HepG2 (cell line): ENCODE data around the gene INSL4. TPM values are rescaled to one million over a fixed set of nuclear protein-coding genes. Genes with fewer than 3 reads are reported as not detected.

Experiments used
- ATAC-seq: fragments of 200-7000 bp; cut with Tn5 transposase; 3 replicates; pipeline ENCODE4 v1.9.1; 2020; ENCODE audit warnings: mild to moderate bottlenecking, moderate library complexity
- Bru-seq: library from RNA; stranded (reverse); fragments of 400-500 nt; gene quantifications from one replicate; lab custom pipeline; 2021; lab: Mats Ljungman, UMichigan
- BruChase-seq, 2 experiments: library from RNA; stranded (reverse); fragments of 400-500 nt; gene quantifications; one replicate each; lab custom pipeline; 2021; lab: Mats Ljungman, UMichigan
- BruUV-seq: library from RNA; stranded (reverse); fragments of 400-500 nt; replicated peaks from 2 replicates; lab custom pipeline; 2021; lab: Mats Ljungman, UMichigan
- CTCF ChIA-PET: fragments of 300-600 bp; formaldehyde crosslinking; extraction: SDS; loops from one replicate; lab custom pipeline; 2021; ENCODE audit warnings: low total read pairs, inconsistent platforms, low intra/inter-chr PET ratio; lab: Yijun Ruan, JAX
- POLR2A ChIA-PET: fragments of 350-600 bp; sonication (Branson Sonifier 250); formaldehyde crosslinking; loops from one replicate; lab custom pipeline; 2020; ENCODE audit warnings: antibody characterized with exemption, inconsistent platforms; lab: Yijun Ruan, JAX
- DNase-seq: peaks from one replicate; pipeline ENCODE4 v3.0.0-alpha.2; 2015; ENCODE audit warnings: low spot score
- FAIRE-seq: peaks from 3 replicates; lab custom pipeline; 2011; peaks lifted over from hg19 to GRCh38; lab: Jason Lieb, UNC
- H2AFZ ChIP-seq: one replicate; pipeline ENCODE4 v1.6.1; 2011; ENCODE audit warnings: low read length, inconsistent platforms
- H3K27ac ChIP-seq: fragments of 300-600 bp; 3 replicates; pipeline ENCODE4 v1.8.0; 2011; ENCODE audit warnings: mixed run types, mild to moderate bottlenecking, mixed read lengths, low read length, inconsistent platforms; ENCODE audit not compliant: insufficient read depth; ENCODE audit errors: extremely low read length
- H3K27me3 ChIP-seq, 2 experiments: fragments of 200-600 bp in 1 of 2; 2 replicates in 1 of 2; 3 replicates in 1 of 2; pipeline versions ENCODE4 v1.6.0 to v1.8.0; 2011; ENCODE audit warnings: low read length in 2 of 2, mild to moderate bottlenecking in 2 of 2, moderate library complexity in 2 of 2, inconsistent platforms in 1 of 2; ENCODE audit not compliant: insufficient read depth in 2 of 2, control insufficient read depth in 1 of 2
- H3K36me3 ChIP-seq, 2 experiments: fragments of 200-600 bp in 1 of 2; replicated peaks in 1 of 2; 2 replicates in 1 of 2; 3 replicates in 1 of 2; pipeline versions ENCODE4 v1.5.1 to v1.8.0; 2011; ENCODE audit warnings: low read length in 2 of 2, inconsistent platforms in 1 of 2; ENCODE audit not compliant: insufficient read depth in 2 of 2, control insufficient read depth in 1 of 2
- H3K4me1 ChIP-seq: 2 replicates; pipeline ENCODE4 v1.5.1; 2012; ENCODE audit warnings: low read length, inconsistent platforms; ENCODE audit not compliant: insufficient read depth
- H3K4me2 ChIP-seq: 2 replicates; pipeline ENCODE4 v1.6.0; 2011; ENCODE audit warnings: low read depth, low read length, inconsistent platforms
- H3K4me3 ChIP-seq, 3 experiments: fragments of 200-600 bp in 1 of 3; sonication (generic), shearing (Covaris generic) in 1 of 3; replicated peaks in 1 of 3; 2 replicates each; pipeline ENCODE4 v1.5.1; 2011 to 2016; ENCODE audit warnings: low read length in 3 of 3, inconsistent platforms in 2 of 3, low read depth in 2 of 3, mild to moderate bottlenecking in 2 of 3, control low read depth in 1 of 3, mixed read lengths in 1 of 3; ENCODE audit not compliant: insufficient read depth in 1 of 3
- H3K79me2 ChIP-seq: one replicate; pipeline ENCODE4 v1.6.1; 2011; ENCODE audit warnings: low read length, inconsistent platforms; ENCODE audit not compliant: insufficient read depth
- H3K9ac ChIP-seq: 2 replicates; pipeline ENCODE4 v1.6.0; 2011; ENCODE audit warnings: mild to moderate bottlenecking, low read depth, low read length, inconsistent platforms; ENCODE audit not compliant: insufficient read depth
- H3K9me3 ChIP-seq: 2 replicates; pipeline ENCODE4 v1.5.1; 2012; ENCODE audit warnings: mild to moderate bottlenecking, low read length
- H4K20me1 ChIP-seq: 2 replicates; pipeline ENCODE4 v1.6.0; 2011; ENCODE audit warnings: inconsistent platforms, mild to moderate bottlenecking, low read length, moderate library complexity; ENCODE audit not compliant: insufficient read depth
- NFIC ChIP-seq: IDR thresholded peaks from 2 replicates; pipeline ENCODE4 v1.6.1; 2012; ENCODE audit warnings: mild to moderate bottlenecking, low read length, inconsistent platforms
- SOX6 ChIP-seq, 2 experiments: fragments of 450-650 bp in 1 of 2; sonication (generic) in 1 of 2; formaldehyde crosslinking in 1 of 2; IDR thresholded peaks; 2 replicates each; pipeline versions ENCODE4 v1.4.0 to v1.6.1; 2017 to 2020; ENCODE audit warnings: antibody characterized with exemption in 1 of 2, mild to moderate bottlenecking in 1 of 2, missing genetic modification reagents in 1 of 2
- ZNF33B ChIP-seq: sonication (generic); formaldehyde crosslinking; IDR thresholded peaks from 2 replicates; pipeline ENCODE4 v1.5.1; 2020; ENCODE audit warnings: mild to moderate bottlenecking, missing genetic modification reagents
- ZNF550 ChIP-seq: sonication (generic); formaldehyde crosslinking; IDR thresholded peaks from 2 replicates; pipeline ENCODE4 v1.4.0; 2020; ENCODE audit warnings: mild to moderate bottlenecking, missing genetic modification reagents, borderline replicate concordance
- ZNF562 ChIP-seq: sonication (generic); formaldehyde crosslinking; IDR thresholded peaks from 2 replicates; pipeline ENCODE4 v1.8.0; 2022; ENCODE audit warnings: missing genetic modification reagents, borderline replicate concordance
- ZNF746 ChIP-seq: sonication (generic); formaldehyde crosslinking; IDR thresholded peaks from 2 replicates; pipeline ENCODE4 v1.8.0; 2022; ENCODE audit warnings: mild to moderate bottlenecking, missing genetic modification reagents
- WGBS: methylation state at CpG from one replicate; pipeline ENCODE4 v1.1.6; 2017; ENCODE audit warnings: low lambda C conversion rate; 5-methylcytosine and 5-hydroxymethylcytosine counted together
- in situ Hi-C: cut with HindIII; loops from 2 replicates; pipeline ENCODE4 v1.10.0; 2017; ENCODE audit warnings: low pct_unique_long_range_greater_than_20kb; ENCODE audit not compliant: extremely low pct_ligation_motif_present
- intact Hi-C: fragments of 100-400 bp; cut with micrococcal nuclease; formaldehyde crosslinking; loops from one replicate; pipeline ENCODE4 v1.10.0; 2022; ENCODE audit not compliant: unreplicated experiment
- long read RNA-seq, 2 experiments: library from RNA in 1 of 2; library from polyadenylated mRNA in 1 of 2; stranded (forward) in 1 of 2; unstranded in 1 of 2; transcript quantifications; one replicate each; pipeline ENCODE4 v2.0.0, GENCODE V29; 2019 to 2022
- polyA minus RNA-seq, 3 experiments: library from RNA; depleted of rRNA, polyadenylated mRNA; stranded (reverse); fragments of >200 nt; gene quantifications; 2 replicates each; pipeline ENCODE4 v1.2.3, GENCODE V29; 2011; ENCODE audit warnings: low replicate concordance in 1 of 3
- polyA plus RNA-seq, 8 experiments: library from polyadenylated mRNA; depleted of rRNA in 3 of 8; stranded (reverse) in 7 of 8; unstranded in 1 of 8; fragments of >200 nt; fragmentation: Illumina TruSeq in 4 of 8; extraction: Trizol in 4 of 8; gene quantifications; 2 replicates each; pipeline versions ENCODE4 v1.2.1 to v1.2.3, GENCODE V29; 2011 to 2016; ENCODE audit warnings: low read depth in 4 of 8, missing spikeins in 1 of 8, mixed read lengths in 1 of 8; ENCODE audit not compliant: insufficient read depth in 1 of 8
- total RNA-seq, 5 experiments: library from RNA; depleted of rRNA; stranded (reverse); fragments of >200 nt; fragmentation: Illumina TruSeq; extraction: Trizol; gene quantifications; 2 replicates each; pipeline ENCODE4 v1.2.3, GENCODE V29; 2016; ENCODE audit warnings: low read depth in 1 of 5
- TF ChIP-seq, protein P1 (sequence below): sonication (generic); formaldehyde crosslinking; IDR thresholded peaks from 2 replicates; pipeline ENCODE4 v1.5.0; 2020; ENCODE audit warnings: missing genetic modification reagents, mild to moderate bottlenecking, borderline replicate concordance

INSL4 gene
- not detected in 2 replicates for total RNA-seq (2016; rRNA removed; fragmentation: Illumina TruSeq; extraction: Trizol)
- total RNA-seq (2016; cell fraction: cytosol; rRNA removed; fragmentation: Illumina TruSeq; extraction: Trizol; ENCODE audit: low read depth): not detected in 2 replicates
- not detected in 2 replicates for total RNA-seq (2016; cell fraction: insoluble cytoplasmic fraction; rRNA removed; fragmentation: Illumina TruSeq; extraction: Trizol)
- total RNA-seq (2016; cell fraction: membrane; rRNA removed; fragmentation: Illumina TruSeq; extraction: Trizol): not detected in 2 replicates
- total RNA-seq (2016; cell fraction: nucleus; rRNA removed; fragmentation: Illumina TruSeq; extraction: Trizol): not detected in 2 replicates
- not detected in 2 replicates for polyA plus RNA-seq (2011; rRNA removed)
- not detected in 2 replicates for polyA plus RNA-seq (2011; cell fraction: cytosol; rRNA removed)
- polyA plus RNA-seq (2011; cell fraction: nucleus; rRNA removed): not detected in 2 replicates
- polyA plus RNA-seq (2012): not detected in 2 replicates
- polyA plus RNA-seq (2016; cell fraction: cytosol; fragmentation: Illumina TruSeq; extraction: Trizol; ENCODE audit: low read depth): not detected in 2 replicates
- not detected in 2 replicates for polyA plus RNA-seq (2016; cell fraction: insoluble cytoplasmic fraction; fragmentation: Illumina TruSeq; extraction: Trizol; ENCODE audit: low read depth)
- polyA plus RNA-seq (2016; cell fraction: membrane; fragmentation: Illumina TruSeq; extraction: Trizol; ENCODE audit: low read depth): not detected in 2 replicates
- polyA plus RNA-seq (2016; cell fraction: nucleus; fragmentation: Illumina TruSeq; extraction: Trizol; ENCODE audit: insufficient read depth, low read depth): not detected in 2 replicates
- polyA minus RNA-seq (2011; rRNA and poly(A)+ RNA removed; ENCODE audit: low replicate concordance): 0.84 TPM in 1 of 2 replicates, not detected in the other
- polyA minus RNA-seq (2011; cell fraction: cytosol; rRNA and poly(A)+ RNA removed): not detected in 2 replicates
- polyA minus RNA-seq (2011; cell fraction: nucleus; rRNA and poly(A)+ RNA removed): not detected in 2 replicates
- not detected for Bru-seq, nascent RNA
- percentile 25 among the genes with signal in this experiment for BruChase-seq, experiment 1, labeled RNA remaining after a 6-hour chase
- BruChase-seq, experiment 2, labeled RNA remaining after a 2-hour chase: percentile 19 among the genes with signal in this experiment
- long read RNA-seq, experiment 1: 0 reads
- long read RNA-seq, experiment 2: 0 reads

DNA sequence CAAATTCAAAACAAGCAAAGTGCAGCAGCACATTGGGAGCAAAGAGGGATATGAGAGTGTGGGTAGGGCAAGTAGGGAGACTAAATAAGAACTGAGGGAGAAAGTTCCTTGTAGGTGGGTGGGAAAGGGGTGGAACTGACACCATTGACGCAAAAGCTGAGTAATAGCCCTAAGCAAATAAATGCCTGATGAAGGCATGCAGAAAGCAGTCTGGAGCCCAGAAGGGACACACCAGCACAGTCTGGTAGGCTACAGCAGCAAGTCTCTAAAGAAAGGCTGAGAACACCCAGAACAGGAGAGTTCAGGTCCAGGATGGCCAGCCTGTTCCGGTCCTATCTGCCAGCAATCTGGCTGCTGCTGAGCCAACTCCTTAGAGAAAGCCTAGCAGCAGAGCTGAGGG lies at the start of gene INSL4:
INSL4 (plus strand) TSS at position 208 of the 400 bp plus-strand sequence; CDS start at position 313, 105 bp downstream.
- no peaks in the 10 kb centered on the region for H3K36me3 ChIP-seq
- TF ChIP-seq, protein P1, sequence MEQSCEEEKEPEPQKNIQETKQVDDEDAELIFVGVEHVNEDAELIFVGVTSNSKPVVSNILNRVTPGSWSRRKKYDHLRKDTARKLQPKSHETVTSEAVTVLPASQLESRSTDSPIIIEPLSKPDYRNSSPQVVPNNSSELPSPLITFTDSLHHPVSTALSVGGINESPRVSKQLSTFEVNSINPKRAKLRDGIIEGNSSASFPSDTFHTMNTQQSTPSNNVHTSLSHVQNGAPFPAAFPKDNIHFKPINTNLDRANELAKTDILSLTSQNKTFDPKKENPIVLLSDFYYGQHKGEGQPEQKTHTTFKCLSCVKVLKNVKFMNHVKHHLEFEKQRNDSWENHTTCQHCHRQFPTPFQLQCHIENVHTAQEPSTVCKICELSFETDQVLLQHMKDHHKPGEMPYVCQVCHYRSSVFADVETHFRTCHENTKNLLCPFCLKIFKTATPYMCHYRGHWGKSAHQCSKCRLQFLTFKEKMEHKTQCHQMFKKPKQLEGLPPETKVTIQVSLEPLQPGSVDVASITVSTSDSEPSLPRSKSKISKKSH (CRISPR knock-in tag): no peak
- TF ChIP-seq ZNF550 (CRISPR knock-in tag) (no peak), NFIC (no peak), ZNF746 (CRISPR knock-in tag) (no peak), ZNF562 (CRISPR knock-in tag) (no peak), ZNF33B (CRISPR knock-in tag) (no peak), SOX6 (IDR thresholded peaks at IDR 0.05) (no peak), SOX6 (CRISPR knock-in tag; IDR thresholded peaks at IDR 0.05) (no peak)
- TF ChIP-seq, all 625 proteins: peak for 0
- no peaks in the 10 kb centered on the region for H3K79me2 ChIP-seq
- H2AFZ ChIP-seq: no peak within 1 kb of the TSS
- no peak within 1 kb of the TSS for H3K9ac ChIP-seq
- H3K27ac ChIP-seq: no peak within 1 kb of the TSS
- CTCF ChIA-PET: no interaction called here
- FAIRE-seq: no peak
- DNase-seq: no peak
- 26% methylated on average over 1 of the region's 2 CpGs for WGBS
- in situ Hi-C loops (no loop called here), intact Hi-C loops (no loop called here)
- peaks cover 12% of the 10 kb centered on the region for H3K9me3 ChIP-seq
- no peaks in the 10 kb centered on the region for H3K4me1 ChIP-seq
- no peaks in the 10 kb centered on the region for H4K20me1 ChIP-seq
- no peak for ATAC-seq
- no peak within 1 kb of the TSS for H3K4me2 ChIP-seq
- H3K27me3 ChIP-seq: no peaks in the 10 kb centered on the region
- BruUV-seq: no TSS peak
- POLR2A ChIA-PET: no interaction called here
- H3K4me3 ChIP-seq: no peak within 1 kb of the TSS
